GM19452 (cell line): ENCODE data around the gene H3-3A.
A peak's percentile ranks its signal among the peaks of the same experiment; 100 is the strongest.

Experiments
- ATAC-seq: cut with Tn5 transposase; IDR thresholded peaks from one replicate; pipeline ENCODE4 v1.9.1; 2021; ENCODE audit not compliant: unreplicated experiment

Gene H3-3A

DNA sequence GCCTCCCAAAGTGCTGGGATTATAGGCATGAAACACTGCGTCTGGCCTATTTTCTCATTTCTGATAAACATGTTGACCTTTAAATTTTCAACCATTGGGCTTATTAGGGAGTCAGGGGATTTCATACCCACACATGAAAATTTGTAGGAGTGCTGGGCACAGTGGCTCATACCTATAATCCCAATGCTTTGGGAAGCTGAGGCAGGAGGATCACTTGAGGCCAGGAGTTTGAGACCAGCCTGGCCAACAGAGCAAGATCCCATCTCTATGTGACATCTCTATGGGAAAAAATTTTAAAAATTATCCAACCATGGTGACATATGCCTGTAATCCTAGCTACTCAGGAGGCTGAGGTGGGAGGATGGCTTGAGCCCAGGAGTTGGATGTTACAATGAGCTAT, 10.5 kb upstream of the H3-3A start:
- no peak for ATAC-seq

DNA sequence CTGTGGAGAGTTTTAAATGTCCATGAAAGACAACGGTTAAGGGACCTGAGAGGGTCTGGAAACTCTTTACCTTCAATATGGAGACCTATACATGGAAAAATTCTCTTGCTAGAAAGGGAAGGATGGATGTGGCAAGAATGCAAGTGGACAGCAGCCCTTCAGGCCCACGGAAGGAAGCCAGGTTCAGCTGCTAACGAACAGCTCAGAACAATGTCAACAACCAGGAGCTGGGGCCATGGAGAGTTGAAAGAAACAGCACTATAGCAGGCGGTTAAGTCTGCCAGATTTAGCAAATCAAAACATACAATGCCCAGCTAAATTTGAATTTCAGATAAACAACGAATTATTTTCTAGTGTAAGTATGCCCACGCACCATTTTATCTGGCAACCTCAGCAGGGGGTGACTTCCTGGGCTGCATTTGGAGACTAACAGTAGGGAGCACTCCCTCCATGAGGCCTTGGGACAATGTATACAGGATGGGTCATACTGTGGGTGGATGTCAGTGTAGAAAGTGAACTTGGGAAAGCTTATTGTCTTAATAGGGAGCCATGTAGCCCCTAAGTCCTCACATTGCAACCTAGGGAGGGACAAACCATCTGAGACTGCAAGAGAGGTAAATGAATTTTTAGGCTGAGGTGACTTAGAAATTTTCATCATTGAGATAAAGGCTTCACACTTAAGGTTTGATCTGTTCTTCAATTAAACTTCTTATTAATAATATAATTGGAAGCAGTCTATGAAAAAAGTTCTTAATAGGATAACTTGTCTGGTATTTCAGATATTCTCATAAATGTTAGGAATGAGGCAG, 7.8 kb upstream of the H3-3A start:
- ATAC-seq = no peak

DNA sequence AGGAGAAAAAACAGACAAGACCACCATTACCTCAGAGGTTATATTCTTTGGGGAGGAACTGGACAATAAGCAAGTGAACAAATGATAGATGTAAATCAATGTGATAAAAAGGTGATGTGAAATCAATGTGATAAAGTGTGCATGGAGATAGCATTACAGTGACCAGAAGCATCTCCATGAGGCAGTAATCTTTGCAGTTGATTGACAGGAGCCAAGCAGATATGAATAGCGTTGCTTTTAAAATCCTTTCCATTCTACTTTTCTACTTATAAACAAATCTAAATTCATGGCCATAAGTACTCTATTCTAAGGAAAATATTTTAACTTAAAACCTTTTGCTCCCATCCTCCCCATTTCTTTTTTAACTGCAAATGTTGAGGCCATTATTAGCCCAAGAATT, 2.8 kb upstream of the H3-3A start:
- ATAC-seq = no peak

DNA sequence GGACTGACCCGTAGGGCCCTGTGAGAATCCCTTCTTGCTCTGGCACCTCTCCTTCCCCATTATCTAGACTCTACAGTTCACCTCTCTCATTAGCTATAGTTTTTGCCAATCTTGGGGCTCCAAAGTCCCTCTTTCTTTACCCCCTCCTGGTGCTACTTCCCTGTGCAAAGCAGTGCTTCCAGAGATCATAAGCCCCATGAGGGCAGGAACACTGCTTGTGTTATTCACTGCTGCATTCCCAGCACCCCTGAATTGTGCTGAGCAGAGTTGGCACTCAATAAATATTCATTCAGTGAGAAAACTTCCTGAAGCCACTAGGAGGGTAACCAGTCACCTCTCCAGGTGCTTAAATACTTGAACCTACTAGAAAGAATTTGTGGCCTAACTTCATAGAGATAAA, 2.1 kb upstream of the H3-3A start:
- ATAC-seq = no peak

DNA sequence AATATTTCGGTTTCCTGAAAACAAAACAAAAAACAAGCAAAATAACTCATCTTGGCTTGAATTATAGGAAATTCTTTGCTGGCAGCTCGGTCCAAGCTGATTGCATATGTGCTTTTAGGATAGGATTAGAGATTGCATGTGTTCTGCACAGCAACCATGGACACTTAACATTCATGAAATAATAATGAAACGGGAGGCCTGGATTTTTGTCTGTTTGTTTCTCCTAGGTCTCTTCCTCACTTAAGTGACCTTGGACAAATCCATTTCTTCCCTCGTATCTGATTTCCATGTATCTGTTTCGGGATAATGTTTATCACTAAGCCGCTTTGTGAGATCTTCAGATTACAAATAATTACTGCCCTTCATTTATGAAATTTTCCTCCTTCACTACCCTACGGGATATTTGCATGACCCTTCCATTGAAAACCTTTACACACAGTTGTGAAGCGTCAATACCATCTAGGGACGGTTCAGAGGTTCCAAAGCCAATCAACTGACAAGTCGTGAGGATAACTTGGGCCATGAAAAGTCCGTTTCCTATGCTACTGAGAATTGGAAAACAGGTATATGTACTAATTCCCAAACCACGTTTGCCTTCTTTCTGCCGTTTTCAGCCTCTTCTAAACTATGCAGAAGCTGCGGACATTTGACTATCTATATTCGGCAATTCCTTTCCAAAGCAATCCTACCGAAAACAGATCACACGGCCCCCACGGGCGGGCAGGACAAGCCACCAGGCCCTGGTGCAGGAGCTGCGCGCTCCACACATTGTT, 1.3 kb upstream of the H3-3A start:
- no peak for ATAC-seq

DNA sequence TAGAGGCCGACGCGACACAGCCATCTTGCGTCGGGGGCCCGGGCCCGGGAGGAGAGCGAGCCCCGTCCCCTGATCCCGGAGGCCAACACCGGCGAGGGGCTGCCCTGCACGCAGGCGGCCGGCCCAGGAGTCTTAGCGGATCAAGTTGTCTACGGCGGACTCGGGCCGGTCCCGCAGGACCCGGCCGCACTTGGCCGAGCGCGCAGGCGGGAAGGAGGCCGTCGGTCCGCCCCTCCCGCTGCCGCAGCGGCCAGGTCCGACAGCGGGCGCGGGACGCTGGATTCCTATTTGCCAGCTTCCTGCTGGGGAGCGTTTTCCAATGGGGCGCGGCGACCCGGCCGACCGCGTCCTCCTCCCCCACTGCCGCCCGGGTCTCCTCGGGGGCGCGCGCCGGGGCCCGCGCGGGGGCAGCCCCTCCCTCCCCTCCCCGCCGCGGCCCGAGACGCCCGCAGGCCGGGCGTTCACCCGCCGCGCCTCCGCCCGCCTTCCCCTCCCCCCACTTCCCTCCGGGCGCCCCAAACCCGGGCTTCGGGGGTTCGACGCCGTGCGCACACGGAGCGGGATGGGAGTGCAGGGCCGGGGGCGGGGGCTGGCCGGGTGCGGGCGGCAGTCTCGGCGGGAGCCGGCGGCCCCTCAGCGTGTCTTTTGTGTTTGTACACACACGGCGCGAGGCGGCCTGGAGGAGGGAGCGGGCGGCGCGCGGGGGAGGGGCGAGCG, 517 bp upstream of the H3-3A start:
- ATAC-seq = peak; percentile 50

DNA sequence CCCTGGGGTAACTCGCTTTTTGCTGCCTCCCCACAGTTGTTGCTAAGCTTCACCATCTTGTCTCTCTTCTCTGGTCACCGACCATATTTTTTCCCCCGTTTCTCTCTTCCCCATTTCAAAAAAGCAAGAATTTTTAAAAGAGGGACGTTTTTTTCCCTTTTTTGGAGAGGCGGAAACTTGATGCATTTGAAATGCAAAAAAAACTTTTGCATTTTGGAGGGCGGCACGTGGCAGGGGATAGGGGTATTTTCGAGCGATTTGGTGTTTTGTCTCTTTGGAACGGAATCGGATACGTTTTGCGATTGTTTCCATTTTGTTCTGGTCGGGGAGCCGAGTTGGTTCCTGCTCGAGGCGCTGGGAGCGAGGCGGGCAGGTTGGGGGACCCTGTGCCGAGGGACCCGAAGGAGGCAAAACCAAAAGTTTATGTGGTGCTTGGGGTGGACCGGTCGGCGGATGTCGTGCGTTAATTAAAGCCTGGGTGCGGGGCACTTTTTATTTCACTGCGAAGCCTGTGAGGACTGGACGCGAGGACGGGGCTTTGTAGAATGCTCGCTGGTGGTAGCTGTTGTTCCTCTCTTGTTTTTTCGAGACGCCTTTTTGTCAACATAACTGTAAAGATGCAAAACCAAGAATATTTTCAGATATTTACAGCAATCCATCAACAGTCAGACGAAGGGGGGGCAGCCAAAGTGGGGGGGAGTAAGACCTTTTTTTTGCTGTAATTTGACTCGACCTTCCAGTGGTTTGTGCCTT, 884 bp downstream of the H3-3A start:
- ATAC-seq = no peak

DNA sequence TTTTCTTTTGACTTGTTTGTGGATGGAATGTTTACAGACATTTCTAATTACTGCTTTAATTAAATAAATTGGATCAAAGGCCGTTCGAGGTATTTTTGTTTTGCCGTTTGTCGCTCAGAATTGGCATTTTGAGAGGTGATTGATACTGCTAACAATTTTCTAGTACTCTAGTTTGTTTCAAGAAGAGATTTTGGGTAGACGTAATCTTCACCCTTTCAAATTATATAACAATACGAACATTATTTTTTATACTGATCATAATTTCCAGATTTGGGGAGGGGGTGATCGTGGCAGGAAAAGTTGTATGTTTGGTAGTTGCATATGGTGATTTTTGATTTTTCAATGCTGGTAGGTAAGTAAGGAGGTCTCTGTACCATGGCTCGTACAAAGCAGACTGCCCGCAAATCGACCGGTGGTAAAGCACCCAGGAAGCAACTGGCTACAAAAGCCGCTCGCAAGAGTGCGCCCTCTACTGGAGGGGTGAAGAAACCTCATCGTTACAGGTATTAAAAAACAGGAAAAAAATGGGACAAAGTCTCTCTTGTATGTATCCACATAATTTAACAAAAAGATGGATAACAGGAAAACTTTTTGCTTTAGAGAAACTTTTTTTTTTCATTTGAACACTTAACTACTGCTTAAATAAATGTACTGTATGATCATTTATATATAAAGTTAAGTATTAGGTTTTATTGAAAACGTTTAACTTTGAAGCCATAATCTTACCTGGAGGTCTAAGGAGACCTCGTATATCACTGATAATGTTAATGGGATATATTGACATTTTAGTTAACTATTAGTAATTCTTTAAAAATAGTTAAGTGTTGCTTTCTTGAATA, 1.7 kb downstream of the H3-3A start:
- no peak for ATAC-seq

- ATAC-seq = no peak
These were observed 2.3 kb downstream of the H3-3A start for GRCh38 chr1:226064816-226065248.

DNA sequence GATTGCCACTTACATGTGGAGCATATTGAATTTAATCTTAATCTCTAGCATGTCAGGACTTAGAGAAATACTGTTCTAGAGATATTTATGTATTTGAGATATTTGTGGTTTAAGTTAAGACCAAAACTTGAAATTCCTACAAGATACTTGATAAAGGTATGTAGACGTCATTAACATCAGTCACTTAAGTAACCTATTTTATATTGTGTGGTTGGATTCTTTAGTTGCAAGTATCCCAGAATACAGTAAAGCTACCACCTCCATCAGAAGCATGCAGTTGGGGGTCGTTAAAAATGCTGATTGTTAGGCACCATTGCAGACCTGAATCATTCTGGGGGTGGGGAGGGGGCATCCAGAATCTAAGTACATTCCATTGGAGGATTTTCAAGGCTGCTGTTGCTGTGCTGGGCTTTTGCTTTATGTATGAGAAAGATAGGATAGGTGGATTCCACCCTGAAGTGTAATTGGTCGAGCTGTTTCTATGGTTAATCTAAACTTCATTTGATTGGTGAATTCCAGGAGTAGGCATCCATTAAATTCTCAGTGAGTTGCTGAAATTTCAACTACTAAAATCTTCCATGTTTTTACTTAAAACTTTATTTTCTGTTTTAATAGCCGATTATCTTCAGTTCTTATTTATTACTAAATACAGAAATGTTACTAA, 4.0 kb downstream of the H3-3A start:
- ATAC-seq = no peak

GRCh38 chr1:226069811-226070489, 7.4 kb downstream of the H3-3A start:
- ATAC-seq = no peak

DNA sequence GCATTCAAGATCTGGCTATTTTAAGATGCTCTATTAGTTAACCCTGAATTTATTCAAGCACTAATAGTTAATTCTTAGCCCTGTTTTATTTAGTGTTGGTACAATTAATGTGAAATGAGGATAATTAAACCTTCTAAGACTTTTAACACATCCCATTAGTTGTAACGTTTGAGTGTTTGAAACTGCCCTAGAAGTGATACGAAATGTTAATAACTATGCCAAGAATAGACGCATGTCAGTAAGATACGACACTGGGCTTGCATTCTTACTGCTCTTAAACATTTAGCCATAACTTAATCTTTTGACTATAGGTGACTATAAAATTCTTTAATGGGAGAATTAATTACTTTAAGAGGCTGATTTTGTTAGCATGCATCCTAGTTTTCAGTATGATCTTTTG, 9.8 kb downstream of the H3-3A start:
- no peak for ATAC-seq

DNA sequence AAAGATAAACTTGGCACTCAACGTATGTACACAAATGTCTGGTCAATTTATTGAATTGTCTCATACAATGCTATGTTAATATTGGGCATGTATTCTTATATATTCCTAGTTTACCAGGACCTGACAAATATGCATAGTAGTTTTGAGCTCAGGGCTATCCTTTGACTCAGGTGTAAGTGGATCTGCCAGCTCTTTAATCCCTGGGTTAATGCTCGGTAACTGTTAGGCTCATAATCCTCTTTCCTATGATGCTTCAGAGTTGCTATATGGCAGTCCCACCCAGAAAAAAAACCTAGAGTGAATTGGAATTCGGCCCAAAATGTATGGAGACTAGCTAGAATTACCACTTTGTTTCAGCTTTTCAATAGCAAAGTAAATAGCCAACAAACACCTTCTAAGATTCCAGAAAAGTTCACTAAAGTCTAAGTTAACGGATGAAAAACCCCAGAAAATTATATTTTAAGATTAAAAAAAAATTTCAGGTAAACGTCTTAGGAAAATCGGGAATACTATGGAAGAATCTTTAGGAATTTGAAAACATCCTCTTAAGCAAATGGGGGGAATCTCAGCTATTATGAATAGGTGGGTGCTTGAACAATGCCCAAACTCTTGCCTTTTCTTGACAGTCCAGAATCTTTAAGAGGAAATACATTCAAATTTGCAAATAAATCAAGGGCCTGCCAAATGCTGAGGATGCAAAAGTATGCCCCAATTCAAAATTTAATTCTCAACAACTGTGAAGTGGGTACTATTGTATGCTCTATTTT, 10.9 kb downstream of the H3-3A start:
- no peak for ATAC-seq

GRCh38 chr1:226074046-226074445, 11.5 kb downstream of the H3-3A start:
- ATAC-seq = no peak

DNA sequence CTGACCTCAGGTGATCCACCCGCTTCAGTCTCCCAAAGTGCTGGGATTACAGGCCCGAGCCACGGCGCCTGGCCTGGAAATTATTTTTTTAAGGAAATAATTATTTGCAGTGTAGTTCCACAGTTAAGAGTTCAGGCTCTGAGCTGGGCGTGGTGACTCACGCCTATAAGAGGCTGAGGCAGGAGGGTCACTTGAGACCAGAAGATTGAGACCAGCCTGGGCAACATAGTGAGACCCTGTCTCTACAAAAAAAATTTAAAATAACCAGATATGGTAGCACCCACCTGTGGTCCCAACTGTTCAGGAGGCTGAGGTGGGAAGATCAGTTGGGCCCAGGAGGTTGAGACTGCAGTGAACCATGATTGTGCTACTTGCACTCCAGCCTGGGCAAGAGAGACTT, 13.9 kb downstream of the H3-3A start:
- ATAC-seq = no peak

- no peak for ATAC-seq
These were observed 15.9 kb downstream of the H3-3A start for GRCh38 chr1:226078374-226078773.

DNA sequence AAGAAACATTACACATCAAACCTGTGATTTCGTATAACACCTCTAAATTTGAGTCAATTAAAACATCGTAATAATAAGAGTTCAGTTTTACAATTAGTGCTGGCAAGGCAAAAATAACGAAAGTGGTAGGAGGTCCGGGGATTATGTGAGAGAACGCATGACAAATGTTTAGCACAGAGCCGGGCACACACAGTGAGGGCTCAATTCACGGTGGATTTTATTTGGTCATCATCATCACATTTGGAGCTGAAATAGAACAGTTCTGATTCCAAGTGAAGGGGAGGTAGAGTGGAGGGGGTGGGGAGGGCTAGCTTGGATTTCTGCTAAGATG, 20.0 kb downstream of the H3-3A start:
- no peak for ATAC-seq

DNA sequence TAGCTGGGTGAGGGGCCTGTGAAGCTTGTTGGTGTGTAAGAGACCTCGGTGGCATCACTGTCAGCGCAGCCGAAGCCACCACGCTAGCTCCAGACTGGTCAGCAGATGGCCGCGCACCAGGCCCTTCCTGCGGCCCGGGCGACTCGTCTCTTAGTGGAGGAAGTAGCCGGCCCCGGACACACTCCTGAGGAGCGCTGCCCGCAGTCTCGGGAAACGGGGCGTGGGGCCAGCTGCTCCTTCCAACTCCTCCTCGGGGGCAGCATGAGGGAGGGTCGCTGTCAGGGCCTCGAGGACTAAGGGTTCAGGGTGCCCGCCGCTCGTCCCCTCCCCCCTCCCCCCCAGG, 20.4 kb downstream of the H3-3A start:
- ATAC-seq = peak; percentile 29
